GM08714 (cell line): Measurements from ENCODE around the gene ZNF585A.
"Not testable (repeated sequence)": the region's sequence is repeated elsewhere in the genome, so short reads cannot be mapped to it uniquely, and the experiment has no call there.

Experiments
- H3K4me3 ChIP-seq: fragments of 200-500 bp; sonication (Bioruptor generic); 2 replicates; pipeline ENCODE4 v1.5.1; 2014; ENCODE audit warnings: mild to moderate bottlenecking, low read length, inconsistent platforms
- ZNF274 ChIP-seq: IDR thresholded peaks from 2 replicates; pipeline ENCODE4 v1.6.1; 2012; ENCODE audit warnings: mild to moderate bottlenecking, low read depth, low read length

ZNF585A gene

GRCh38 chr19:37172368-37173366 is at the start of gene ZNF585A:
ZNF585A (minus strand) TSS chr19:37172695; CDS start chr19:37169910, 2,785 bp downstream.
- H3K4me3 ChIP-seq, result peak within 1 kb of the TSS; percentile 98
- TF ChIP-seq ZNF274, result no peak

GRCh38 chr19:37221136-37221535 is 48.6 kb upstream of the ZNF585A start:
- no peak overlapping the region for H3K4me3 ChIP-seq
- TF ChIP-seq ZNF274, result no peak

- H3K4me3 ChIP-seq, result no peak overlapping the region
These were observed 47.9 kb upstream of the ZNF585A start for GRCh38 chr19:37220383-37220782.

GRCh38 chr19:37218592-37218935 is 46.1 kb upstream of the ZNF585A start:
- peak overlapping the region; percentile 95 for H3K4me3 ChIP-seq
- no peak for TF ChIP-seq ZNF274

More at GRCh38 chr19:37220383-37220782, 47.9 kb upstream of the ZNF585A start:
- TF ChIP-seq ZNF274, result no peak

GRCh38 chr19:37217775-37218591 is 45.5 kb upstream of the ZNF585A start, which contains the start of gene ZNF383:
ZNF383 (plus strand) TSS chr19:37218214; CDS start chr19:37230454, 12,240 bp downstream.
- TF ChIP-seq ZNF274, result no peak
- H3K4me3 ChIP-seq, result peak within 1 kb of the TSS; percentile 95

GRCh38 chr19:37217480-37217774 is 44.9 kb upstream of the ZNF585A start:
- no peak for TF ChIP-seq ZNF274
- H3K4me3 ChIP-seq, result peak overlapping the region; percentile 95

- H3K4me3 ChIP-seq, result no peak overlapping the region
- no peak for TF ChIP-seq ZNF274
These were observed 25.3 kb upstream of the ZNF585A start for GRCh38 chr19:37197768-37198167.

GRCh38 chr19:37197115-37197514 is 24.6 kb upstream of the ZNF585A start:
- not testable (repeated sequence) for H3K4me3 ChIP-seq

- H3K4me3 ChIP-seq, result not testable (repeated sequence)
These were observed 22.8 kb upstream of the ZNF585A start for GRCh38 chr19:37195248-37195647.

- TF ChIP-seq ZNF274, result peak; percentile 44; the same call in 1 of the 2 replicates
- not testable (repeated sequence) for H3K4me3 ChIP-seq
These were observed 13.6 kb upstream of the ZNF585A start for GRCh38 chr19:37186071-37186470.

GRCh38 chr19:37165635-37166034 is 6.9 kb downstream of the ZNF585A start:
- H3K4me3 ChIP-seq, result no peak overlapping the region
- no peak for TF ChIP-seq ZNF274

- no peak overlapping the region for H3K4me3 ChIP-seq
- TF ChIP-seq ZNF274, result no peak
These were observed 12.3 kb downstream of the ZNF585A start for GRCh38 chr19:37160153-37160552.

- H3K4me3 ChIP-seq, result no peak overlapping the region
- TF ChIP-seq ZNF274, result no peak
These were observed 24.3 kb downstream of the ZNF585A start for GRCh38 chr19:37148214-37148613.

GRCh38 chr19:37136111-37136510 is 36.4 kb downstream of the ZNF585A start:
- no peak for TF ChIP-seq ZNF274
- no peak overlapping the region for H3K4me3 ChIP-seq

GRCh38 chr19:37128821-37129177 is 43.7 kb downstream of the ZNF585A start:
- peak; percentile 13 for TF ChIP-seq ZNF274
- no peak overlapping the region for H3K4me3 ChIP-seq
